ENCODE results near the gene APRT. TPM values are rescaled to one million over a fixed set of nuclear protein-coding genes. Genes with fewer than 3 reads are reported as not detected.

APRT gene
- total RNA-seq, 4 donors from 2014 or later, result 81.6 to 221 (median 149) TPM

DNA sequence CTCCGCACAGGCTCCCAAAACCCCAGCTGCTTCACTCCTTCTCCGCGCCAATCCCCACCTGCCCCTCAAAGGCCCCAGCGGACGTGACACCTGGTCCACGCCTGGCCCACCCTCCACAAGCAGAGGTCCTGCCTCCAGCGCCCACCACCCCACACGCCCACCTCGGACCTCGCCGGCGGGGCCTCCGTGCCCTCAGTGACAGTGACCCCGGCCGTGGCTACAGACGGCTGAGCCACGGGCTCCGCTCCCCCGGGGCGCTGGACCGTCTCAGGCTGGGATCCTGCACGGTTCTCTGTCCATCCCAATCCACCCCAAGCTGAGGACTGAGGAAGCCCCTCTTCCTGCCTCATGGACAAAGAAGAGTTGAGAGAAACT is 51.8 kb downstream of the APRT start:
- in situ Hi-C loops (cut with MboI; ENCODE audit: low pct_ligation_motif_present in 1 of 4, low pct_unique_long_range_greater_than_20kb in 1 of 4, low sequenced_read_pairs in 3 of 4) (no loop called here), intact Hi-C loops (cut with DNase I; ENCODE audit: low total_unique reads) (no loop called here)
- Histone ChIP-seq H3K27me3 (no peaks in the 10 kb centered on the region), H3K9me3 (no peaks in the 10 kb centered on the region), H3K4me1 (peaks cover 31 to 63% (median 57%) of the 10 kb centered on the region in 4 donors), H3K36me3 (no peaks in the 10 kb centered on the region), H3K4me3 (peak overlapping the region in 1 of 4 donors; percentile 16), H3K27ac (peak overlapping the region; percentile 72 to 89 (median 86))
- no peak for DNase-seq
- 89% methylated on average over 21 of the region's 22 CpGs; no CpG with 5 or more reads in 1 of the 2 donors for WGBS, 2 donors (ENCODE audit: low coverage in 1 of 2)
- TF ChIP-seq, protein P1, sequence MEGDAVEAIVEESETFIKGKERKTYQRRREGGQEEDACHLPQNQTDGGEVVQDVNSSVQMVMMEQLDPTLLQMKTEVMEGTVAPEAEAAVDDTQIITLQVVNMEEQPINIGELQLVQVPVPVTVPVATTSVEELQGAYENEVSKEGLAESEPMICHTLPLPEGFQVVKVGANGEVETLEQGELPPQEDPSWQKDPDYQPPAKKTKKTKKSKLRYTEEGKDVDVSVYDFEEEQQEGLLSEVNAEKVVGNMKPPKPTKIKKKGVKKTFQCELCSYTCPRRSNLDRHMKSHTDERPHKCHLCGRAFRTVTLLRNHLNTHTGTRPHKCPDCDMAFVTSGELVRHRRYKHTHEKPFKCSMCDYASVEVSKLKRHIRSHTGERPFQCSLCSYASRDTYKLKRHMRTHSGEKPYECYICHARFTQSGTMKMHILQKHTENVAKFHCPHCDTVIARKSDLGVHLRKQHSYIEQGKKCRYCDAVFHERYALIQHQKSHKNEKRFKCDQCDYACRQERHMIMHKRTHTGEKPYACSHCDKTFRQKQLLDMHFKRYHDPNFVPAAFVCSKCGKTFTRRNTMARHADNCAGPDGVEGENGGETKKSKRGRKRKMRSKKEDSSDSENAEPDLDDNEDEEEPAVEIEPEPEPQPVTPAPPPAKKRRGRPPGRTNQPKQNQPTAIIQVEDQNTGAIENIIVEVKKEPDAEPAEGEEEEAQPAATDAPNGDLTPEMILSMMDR (IDR thresholded peaks at IDR 0.05), result no peak
- TF ChIP-seq POLR2AphosphoS5 (IDR thresholded peaks at IDR 0.05), result no peak
- TF ChIP-seq EP300 (IDR thresholded peaks at IDR 0.05; ENCODE audit: low read depth), result no peak
- no peak for TF ChIP-seq POLR2A (IDR thresholded peaks at IDR 0.05)

Other genes starting within 250 kb of the APRT start
- 10 to 100 TPM; 17.9 to 50.5 (median 25.5) TPM for gene ZC3H18, start 241.5 kb downstream of the APRT start, total RNA-seq
- not detected for gene IL17C, start 173.4 kb downstream of the APRT start, total RNA-seq
- gene CYBA, start 160.9 kb downstream of the APRT start, total RNA-seq, result 100 to 1,000 TPM; 258 to 306 (median 291) TPM
- 10 to 100 TPM; 20.5 to 75.6 (median 47.3) TPM for gene MVD, start 148.8 kb downstream of the APRT start, total RNA-seq
- 1 to 10 TPM in 1 of 4 donors, under 1 TPM in 2, not detected in 1; 0.27 to 2.9 (median 0.75) TPM for gene SNAI3, start 125.4 kb downstream of the APRT start, total RNA-seq
- 10 to 100 TPM; 10.3 to 15.3 (median 14.4) TPM for gene RNF166, start 105.5 kb downstream of the APRT start, total RNA-seq
- 1 to 10 TPM in 3 of 4 donors, not detected in 1; 2.8 to 5.6 (median 4.2) TPM for gene CTU2, start 105.4 kb downstream of the APRT start, total RNA-seq
- gene PIEZO1, start 26.7 kb downstream of the APRT start, total RNA-seq, result 100 to 1,000 TPM; 133 to 546 (median 179) TPM
- gene CDT1, start 8.1 kb downstream of the APRT start, total RNA-seq, result 10 to 100 TPM in 1 of 4 donors, 1 to 10 TPM in 2, not detected in 1; 3.8 to 12.5 (median 6.7) TPM
- 100 to 1,000 TPM in 1 of 4 donors, 10 to 100 TPM in 3; 45.7 to 101 (median 75.6) TPM for gene GALNS, start 45.0 kb upstream of the APRT start, total RNA-seq
- gene TRAPPC2L, start 45.2 kb upstream of the APRT start, total RNA-seq, result 10 to 100 TPM in 3 of 4 donors, 1 to 10 TPM in 1; 9.8 to 34.4 (median 19.7) TPM
- not detected for gene PABPN1L, start 54.7 kb upstream of the APRT start, total RNA-seq
- 10 to 100 TPM in 1 of 4 donors, 1 to 10 TPM in 3; 4.0 to 18.5 (median 5.5) TPM for gene CBFA2T3, start 165.3 kb upstream of the APRT start, total RNA-seq

All from transverse colon (tissue), 4 donors.